Body of pancreas (tissue), 4 donors: ENCODE data around the gene CLDN14. TPM values are rescaled to one million over a fixed set of nuclear protein-coding genes. Genes with fewer than 3 reads are reported as not detected.

Source experiments
- ATAC-seq: fragments of 150-250 bp; one replicate; pipeline ENCODE4 v1.9.1; 2016
- DNase-seq, 4 donors: peaks; one replicate each; pipeline ENCODE4 v3.0.0-alpha.2; 2019
- H3K27ac ChIP-seq, 4 donors: fragments of 200-600 bp; sonication (generic); 1 replicate in 3 of 4; 2 replicates in 1 of 4; pipeline versions ENCODE4 v1.5.1 to v1.6.1; 2016 to 2019; ENCODE audit warnings: mild to moderate bottlenecking in 1 of 4, mixed read lengths in 1 of 4, moderate library complexity in 1 of 4
- H3K27me3 ChIP-seq, 2 donors: fragments of 200-600 bp; sonication (generic); one replicate each; pipeline ENCODE4 v1.6.0; 2016; ENCODE audit warnings: mild to moderate bottlenecking in 1 of 2
- H3K36me3 ChIP-seq, 2 donors: fragments of 200-600 bp; sonication (generic); replicated peaks in 1 of 2; 2 replicates each; pipeline ENCODE4 v1.5.1; 2016; ENCODE audit warnings: low read depth in 2 of 2; ENCODE audit not compliant: insufficient read depth in 1 of 2
- H3K4me1 ChIP-seq: fragments of 200-600 bp; sonication (generic); one replicate; pipeline ENCODE4 v1.6.0; 2016
- H3K4me3 ChIP-seq, 2 donors: fragments of 200-600 bp; sonication (generic); 1 replicate in 1 of 2; 2 replicates in 1 of 2; pipeline ENCODE4 v1.5.1; 2016 to 2019
- H3K9me3 ChIP-seq, 3 donors: fragments of 200-600 bp; sonication (generic); 1 replicate in 2 of 3; 2 replicates in 1 of 3; pipeline ENCODE4 v1.5.1; 2016
- POLR2A ChIP-seq, 3 donors: fragments of 450-650 bp; IDR thresholded peaks; one replicate each; pipeline ENCODE4 v1.6.1; 2016; ENCODE audit warnings: antibody characterized with exemption in 3 of 3, mild to moderate bottlenecking in 2 of 3
- WGBS, 2 donors: methylation state at CpG; one replicate each; pipeline ENCODE4 v1.1.5; 2017; 5-methylcytosine and 5-hydroxymethylcytosine counted together
- intact Hi-C: fragments of 100-400 bp; cut with DNase I; formaldehyde crosslinking; loops from one replicate; pipeline ENCODE4 v1.15.1; 2023
- total RNA-seq, 2 donors: library from RNA; depleted of rRNA; stranded (reverse); fragments of >200 nt; gene quantifications; one replicate each; pipeline ENCODE4 v1.1.0, GENCODE V29; 2016
- TF ChIP-seq, protein P1 (sequence below), 7 experiments: fragments of 450-650 bp in 4 of 7; fragments of 200-600 bp in 3 of 7; sonication (generic) in 3 of 7; IDR thresholded peaks; one replicate each; pipeline ENCODE4 v1.5.1; 2016 to 2019; ENCODE audit warnings: antibody characterized with exemption in 7 of 7

The CLDN14 gene
- total RNA-seq, 2 donors from 2014 or later: 0.26 TPM; not detected in 1

- no peak for TF ChIP-seq POLR2A (IDR thresholded peaks at IDR 0.05)
- TF ChIP-seq, protein P1, sequence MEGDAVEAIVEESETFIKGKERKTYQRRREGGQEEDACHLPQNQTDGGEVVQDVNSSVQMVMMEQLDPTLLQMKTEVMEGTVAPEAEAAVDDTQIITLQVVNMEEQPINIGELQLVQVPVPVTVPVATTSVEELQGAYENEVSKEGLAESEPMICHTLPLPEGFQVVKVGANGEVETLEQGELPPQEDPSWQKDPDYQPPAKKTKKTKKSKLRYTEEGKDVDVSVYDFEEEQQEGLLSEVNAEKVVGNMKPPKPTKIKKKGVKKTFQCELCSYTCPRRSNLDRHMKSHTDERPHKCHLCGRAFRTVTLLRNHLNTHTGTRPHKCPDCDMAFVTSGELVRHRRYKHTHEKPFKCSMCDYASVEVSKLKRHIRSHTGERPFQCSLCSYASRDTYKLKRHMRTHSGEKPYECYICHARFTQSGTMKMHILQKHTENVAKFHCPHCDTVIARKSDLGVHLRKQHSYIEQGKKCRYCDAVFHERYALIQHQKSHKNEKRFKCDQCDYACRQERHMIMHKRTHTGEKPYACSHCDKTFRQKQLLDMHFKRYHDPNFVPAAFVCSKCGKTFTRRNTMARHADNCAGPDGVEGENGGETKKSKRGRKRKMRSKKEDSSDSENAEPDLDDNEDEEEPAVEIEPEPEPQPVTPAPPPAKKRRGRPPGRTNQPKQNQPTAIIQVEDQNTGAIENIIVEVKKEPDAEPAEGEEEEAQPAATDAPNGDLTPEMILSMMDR (IDR thresholded peaks at IDR 0.05): no peak
- no peak overlapping the region for H3K4me3 ChIP-seq
- H3K4me1 ChIP-seq: peaks cover 6% of the 10 kb centered on the region
- no peaks in the 10 kb centered on the region for H3K9me3 ChIP-seq
- H3K36me3 ChIP-seq: no peaks in the 10 kb centered on the region
- DNase-seq (no peak), ATAC-seq (no peak)
- H3K27me3 ChIP-seq: no peaks in the 10 kb centered on the region
- WGBS, 2 donors: 77 to 99% methylated on average over 4 of the region's 4 CpGs
- intact Hi-C loops: no loop called here
- H3K27ac ChIP-seq: peak overlapping the region in 1 of 4 donors; percentile 75
These were observed 48.7 kb downstream of the CLDN14 start for GRCh38 chr21:36431252-36431651.

DNA sequence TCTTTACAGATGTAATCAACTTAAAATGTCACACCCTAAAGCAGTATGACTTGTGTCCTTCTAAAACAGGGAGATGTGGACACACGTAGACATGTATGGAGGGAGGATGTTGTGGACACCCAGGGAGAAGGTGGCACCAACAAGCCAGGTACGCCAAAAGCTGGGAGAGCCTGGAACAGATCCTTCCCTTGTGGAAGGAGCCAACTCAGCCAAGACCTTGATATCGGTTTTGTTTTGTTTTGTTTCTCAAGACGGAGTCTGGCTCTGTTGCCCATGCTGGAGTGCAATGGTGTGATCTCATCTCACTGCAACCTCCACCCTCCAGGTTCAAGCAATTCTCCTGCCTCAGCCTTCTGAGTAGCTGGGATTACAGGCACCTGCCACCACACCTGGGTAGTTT lies 49.1 kb downstream of the CLDN14 start:
- Histone ChIP-seq H3K36me3 (no peaks in the 10 kb centered on the region), H3K4me1 (peaks cover 6% of the 10 kb centered on the region), H3K27me3 (no peaks in the 10 kb centered on the region), H3K9me3 (no peaks in the 10 kb centered on the region), H3K27ac (peak overlapping the region in 1 of 4 donors; percentile 75), H3K4me3 (no peak overlapping the region)
- peak in 1 of 4 donors; percentile 37 for DNase-seq
- TF ChIP-seq, protein P1 (IDR thresholded peaks at IDR 0.05): no peak
- no peak for TF ChIP-seq POLR2A (IDR thresholded peaks at IDR 0.05)
- WGBS, 2 donors: 56 to 70% methylated on average over 4 of the region's 4 CpGs
- intact Hi-C loops: no loop called here
- ATAC-seq: no peak

DNA sequence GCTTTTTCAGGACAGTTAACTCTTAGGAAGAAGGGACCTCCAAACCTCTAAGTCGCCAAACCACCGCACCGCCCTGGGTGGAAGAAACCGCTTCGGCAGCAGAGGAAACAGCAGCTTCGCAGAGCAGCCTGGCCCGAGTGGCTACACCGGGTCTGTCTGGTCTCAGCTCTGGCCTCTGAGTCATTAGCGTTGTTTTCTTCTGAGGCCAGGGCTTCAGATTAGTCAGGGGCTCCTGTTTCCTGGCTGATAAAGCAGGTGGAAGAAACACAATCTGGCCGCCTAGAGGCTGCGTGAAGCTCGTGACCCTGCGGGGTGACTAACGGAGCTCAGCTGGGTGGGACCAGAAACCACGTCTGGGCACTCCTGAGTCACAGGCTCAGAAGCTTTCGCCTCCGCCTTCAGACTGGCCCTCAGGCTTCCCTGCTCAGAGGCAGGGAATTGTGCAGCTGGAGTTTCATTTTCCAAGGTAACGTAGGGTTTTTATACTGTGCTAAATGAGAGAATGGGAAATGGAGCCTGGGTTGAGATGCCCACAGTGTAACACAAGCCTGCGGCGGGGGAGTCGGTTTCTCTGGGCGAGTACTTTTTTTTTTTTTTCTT lies 49.9 kb downstream of the CLDN14 start:
- H3K4me3 ChIP-seq: no peak overlapping the region
- H3K27me3 ChIP-seq: no peaks in the 10 kb centered on the region
- no peaks in the 10 kb centered on the region for H3K36me3 ChIP-seq
- intact Hi-C loops: no loop called here
- WGBS, 2 donors: 40 to 45% methylated on average over 16 to 22 of the region's 22 CpGs
- DNase-seq (peak; percentile 39 to 94 (median 72)), ATAC-seq (peak; percentile 80)
- peaks cover 6% of the 10 kb centered on the region for H3K4me1 ChIP-seq
- TF ChIP-seq, protein P1 (IDR thresholded peaks at IDR 0.05): peak in 1 of 7 experiments; percentile 28
- peak; percentile 23 to 79 (median 43) for TF ChIP-seq POLR2A (IDR thresholded peaks at IDR 0.05)
- peak overlapping the region in 3 of 4 donors; percentile 1 to 75 (median 5) for H3K27ac ChIP-seq
- H3K9me3 ChIP-seq: no peaks in the 10 kb centered on the region

GRCh38 chr21:36428761-36429432 lies 51.0 kb downstream of the CLDN14 start:
- DNase-seq (no peak), ATAC-seq (no peak)
- 85 to 94% methylated on average over 12 of the region's 12 CpGs for WGBS, 2 donors
- H3K4me3 ChIP-seq: no peak overlapping the region
- H3K36me3 ChIP-seq: no peaks in the 10 kb centered on the region
- peak overlapping the region in 1 of 4 donors; percentile 75 for H3K27ac ChIP-seq
- H3K27me3 ChIP-seq: no peaks in the 10 kb centered on the region
- intact Hi-C loops: no loop called here
- TF ChIP-seq, protein P1 (IDR thresholded peaks at IDR 0.05): no peak
- no peak for TF ChIP-seq POLR2A (IDR thresholded peaks at IDR 0.05)
- H3K9me3 ChIP-seq: no peaks in the 10 kb centered on the region
- H3K4me1 ChIP-seq: peaks cover 6% of the 10 kb centered on the region
